Transverse colon (tissue), 4 donors: ENCODE data around the gene OTUD7B.

ENCODE experiments used
- EP300 ChIP-seq: sonication (generic); formaldehyde crosslinking; IDR thresholded peaks from one replicate; pipeline ENCODE4 v1.6.1; 2017; ENCODE audit warnings: antibody characterized with exemption, low read depth
- POLR2A ChIP-seq: fragments of 450-650 bp; IDR thresholded peaks from one replicate; pipeline ENCODE4 v1.6.1; 2016; ENCODE audit warnings: antibody characterized with exemption, mild to moderate bottlenecking, moderate library complexity
- POLR2AphosphoS5 ChIP-seq, 3 donors: sonication (generic); formaldehyde crosslinking; IDR thresholded peaks; one replicate each; pipeline ENCODE4 v1.6.1; 2016; ENCODE audit warnings: antibody characterized with exemption in 3 of 3
- TF ChIP-seq, protein P1 (sequence below), 5 experiments: fragments of 200-600 bp in 3 of 5; fragments of 450-650 bp in 2 of 5; sonication (generic) in 3 of 5; IDR thresholded peaks; 1 replicate in 2 of 5; 2 replicates in 3 of 5; pipeline ENCODE4 v1.5.1; 2016 to 2017; ENCODE audit warnings: antibody characterized with exemption in 5 of 5, inconsistent platforms in 3 of 5, mild to moderate bottlenecking in 2 of 5, moderate library complexity in 1 of 5

DNA sequence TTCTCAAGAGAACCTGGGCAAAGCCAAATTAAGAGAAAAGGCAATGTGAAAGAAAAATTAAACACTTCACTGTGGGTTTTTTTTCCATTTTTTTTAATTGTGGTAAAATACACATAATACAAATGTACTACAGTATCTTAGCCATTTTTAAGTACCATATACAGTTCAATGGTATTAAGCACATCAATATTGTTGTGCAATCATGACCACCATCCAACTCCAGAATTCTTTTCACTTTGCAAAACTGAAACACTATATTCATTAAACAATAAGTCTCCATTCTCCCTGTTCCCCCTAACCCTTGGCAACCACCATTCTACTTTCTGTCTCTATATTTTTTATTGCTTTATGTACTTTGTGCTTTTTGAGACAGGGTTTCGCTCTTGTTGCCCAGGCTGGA, 17.8 kb upstream of the OTUD7B start:
- TF ChIP-seq POLR2A (no peak), POLR2AphosphoS5 (IDR thresholded peaks at IDR 0.05) (no peak), EP300 (no peak)
- TF ChIP-seq, protein P1, sequence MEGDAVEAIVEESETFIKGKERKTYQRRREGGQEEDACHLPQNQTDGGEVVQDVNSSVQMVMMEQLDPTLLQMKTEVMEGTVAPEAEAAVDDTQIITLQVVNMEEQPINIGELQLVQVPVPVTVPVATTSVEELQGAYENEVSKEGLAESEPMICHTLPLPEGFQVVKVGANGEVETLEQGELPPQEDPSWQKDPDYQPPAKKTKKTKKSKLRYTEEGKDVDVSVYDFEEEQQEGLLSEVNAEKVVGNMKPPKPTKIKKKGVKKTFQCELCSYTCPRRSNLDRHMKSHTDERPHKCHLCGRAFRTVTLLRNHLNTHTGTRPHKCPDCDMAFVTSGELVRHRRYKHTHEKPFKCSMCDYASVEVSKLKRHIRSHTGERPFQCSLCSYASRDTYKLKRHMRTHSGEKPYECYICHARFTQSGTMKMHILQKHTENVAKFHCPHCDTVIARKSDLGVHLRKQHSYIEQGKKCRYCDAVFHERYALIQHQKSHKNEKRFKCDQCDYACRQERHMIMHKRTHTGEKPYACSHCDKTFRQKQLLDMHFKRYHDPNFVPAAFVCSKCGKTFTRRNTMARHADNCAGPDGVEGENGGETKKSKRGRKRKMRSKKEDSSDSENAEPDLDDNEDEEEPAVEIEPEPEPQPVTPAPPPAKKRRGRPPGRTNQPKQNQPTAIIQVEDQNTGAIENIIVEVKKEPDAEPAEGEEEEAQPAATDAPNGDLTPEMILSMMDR (IDR thresholded peaks at IDR 0.05), result no peak
